Measurements from ENCODE around the gene CCDC68.

CCDC68 gene

DNA sequence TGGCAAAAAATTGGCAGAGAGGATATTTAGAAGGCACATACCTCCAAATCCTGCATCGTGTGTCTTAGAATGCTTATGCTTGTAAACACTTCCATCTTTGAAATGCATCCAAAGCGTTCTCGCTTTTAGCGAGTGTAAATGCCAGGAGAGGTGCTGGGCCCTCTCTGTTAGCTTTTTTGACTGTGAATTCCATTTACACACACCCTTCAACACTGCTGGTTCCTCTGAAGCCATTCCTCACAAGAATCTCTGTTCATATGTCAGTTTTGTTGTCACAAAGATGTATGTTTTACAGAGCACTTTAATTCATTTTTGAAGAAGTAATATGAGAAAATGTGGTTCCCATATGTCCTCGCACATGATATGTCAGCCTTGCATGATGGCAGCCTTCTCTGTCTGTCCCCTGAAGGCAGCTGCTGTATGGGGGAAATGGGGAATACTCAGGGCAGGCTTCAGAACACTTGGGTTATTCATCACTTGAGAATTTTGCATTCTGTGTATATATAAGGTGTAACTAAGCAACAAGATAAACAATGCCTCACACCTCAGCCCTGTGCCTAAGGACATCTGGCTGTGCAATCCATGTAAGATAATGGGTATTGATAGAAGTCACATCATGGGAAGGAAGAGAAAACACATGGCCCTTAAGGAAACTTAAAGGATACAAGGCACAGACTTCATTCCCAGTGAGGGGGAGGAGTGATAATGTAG lies 78.7 kb downstream of the CCDC68 start:
- Histone ChIP-seq H3K36me3 (ENCODE audit: control insufficient read depth, insufficient read depth, low read length) (no peaks in the 10 kb centered on the region), H3K27me3 (replicated peaks; ENCODE audit: control insufficient read depth, insufficient read depth, low read length) (no peaks in the 10 kb centered on the region), H3K4me3 (replicated peaks; ENCODE audit: low read depth, low read length) (no peak overlapping the region)
- DNase-seq (ENCODE audit: extremely low read depth, insufficient read length): no peak
- TF ChIP-seq, protein P1, sequence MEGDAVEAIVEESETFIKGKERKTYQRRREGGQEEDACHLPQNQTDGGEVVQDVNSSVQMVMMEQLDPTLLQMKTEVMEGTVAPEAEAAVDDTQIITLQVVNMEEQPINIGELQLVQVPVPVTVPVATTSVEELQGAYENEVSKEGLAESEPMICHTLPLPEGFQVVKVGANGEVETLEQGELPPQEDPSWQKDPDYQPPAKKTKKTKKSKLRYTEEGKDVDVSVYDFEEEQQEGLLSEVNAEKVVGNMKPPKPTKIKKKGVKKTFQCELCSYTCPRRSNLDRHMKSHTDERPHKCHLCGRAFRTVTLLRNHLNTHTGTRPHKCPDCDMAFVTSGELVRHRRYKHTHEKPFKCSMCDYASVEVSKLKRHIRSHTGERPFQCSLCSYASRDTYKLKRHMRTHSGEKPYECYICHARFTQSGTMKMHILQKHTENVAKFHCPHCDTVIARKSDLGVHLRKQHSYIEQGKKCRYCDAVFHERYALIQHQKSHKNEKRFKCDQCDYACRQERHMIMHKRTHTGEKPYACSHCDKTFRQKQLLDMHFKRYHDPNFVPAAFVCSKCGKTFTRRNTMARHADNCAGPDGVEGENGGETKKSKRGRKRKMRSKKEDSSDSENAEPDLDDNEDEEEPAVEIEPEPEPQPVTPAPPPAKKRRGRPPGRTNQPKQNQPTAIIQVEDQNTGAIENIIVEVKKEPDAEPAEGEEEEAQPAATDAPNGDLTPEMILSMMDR (IDR thresholded peaks at IDR 0.05; ENCODE audit: insufficient read depth, low read length, poor library complexity, severe bottlenecking): no peak

- Histone ChIP-seq H3K36me3 (ENCODE audit: control insufficient read depth, insufficient read depth, low read length) (no peaks in the 10 kb centered on the region), H3K27me3 (replicated peaks; ENCODE audit: control insufficient read depth, insufficient read depth, low read length) (no peaks in the 10 kb centered on the region), H3K4me3 (replicated peaks; ENCODE audit: low read depth, low read length) (no peak overlapping the region)
- no peak for DNase-seq (ENCODE audit: extremely low read depth, insufficient read length)
- TF ChIP-seq, protein P1 (IDR thresholded peaks at IDR 0.05; ENCODE audit: insufficient read depth, low read length, poor library complexity, severe bottlenecking): no peak
These were observed 79.6 kb downstream of the CCDC68 start for GRCh38 chr18:54879691-54880090.

DNA sequence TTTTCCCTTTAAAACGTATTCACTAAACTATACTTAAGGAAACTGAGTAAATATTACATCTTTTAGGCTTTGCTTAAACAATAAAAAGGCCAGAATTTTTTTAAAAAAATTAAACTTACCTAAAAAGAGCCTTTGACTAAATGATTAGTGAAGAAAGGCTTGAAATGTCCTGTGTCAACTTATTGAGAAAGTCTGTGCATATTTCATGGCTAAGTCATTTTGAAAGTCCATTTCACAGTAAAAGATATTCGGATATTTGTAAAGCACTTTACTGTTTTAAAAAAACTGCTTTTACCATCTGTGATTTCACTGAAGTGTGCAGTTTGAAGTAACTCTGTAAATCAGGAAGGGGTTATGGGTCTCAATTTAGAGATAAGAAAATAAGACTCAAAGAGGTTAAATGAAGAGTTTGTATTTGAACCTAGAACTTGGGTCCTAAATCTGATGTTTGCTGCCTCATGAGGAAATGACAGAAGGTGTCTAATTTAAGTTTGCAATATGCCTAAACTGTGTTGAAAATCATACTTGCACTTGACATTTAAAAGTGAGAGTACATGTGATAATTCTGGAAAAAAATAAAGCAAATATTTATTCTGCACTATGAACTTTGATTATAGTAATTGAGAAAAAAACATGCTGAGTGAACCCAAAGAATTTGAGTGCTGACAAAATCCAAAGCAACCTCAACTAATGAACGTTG lies 80.5 kb downstream of the CCDC68 start:
- H3K27me3 ChIP-seq (replicated peaks; ENCODE audit: control insufficient read depth, insufficient read depth, low read length): no peaks in the 10 kb centered on the region
- no peak for DNase-seq (ENCODE audit: extremely low read depth, insufficient read length)
- TF ChIP-seq, protein P1 (IDR thresholded peaks at IDR 0.05; ENCODE audit: insufficient read depth, low read length, poor library complexity, severe bottlenecking): no peak
- H3K4me3 ChIP-seq (replicated peaks; ENCODE audit: low read depth, low read length): no peak overlapping the region
- H3K36me3 ChIP-seq (ENCODE audit: control insufficient read depth, insufficient read depth, low read length): no peaks in the 10 kb centered on the region

GRCh38 chr18:54878159-54878622 lies 81.1 kb downstream of the CCDC68 start:
- TF ChIP-seq, protein P1 (IDR thresholded peaks at IDR 0.05; ENCODE audit: insufficient read depth, low read length, poor library complexity, severe bottlenecking): no peak
- no peaks in the 10 kb centered on the region for H3K27me3 ChIP-seq (replicated peaks; ENCODE audit: control insufficient read depth, insufficient read depth, low read length)
- H3K36me3 ChIP-seq (ENCODE audit: control insufficient read depth, insufficient read depth, low read length): no peaks in the 10 kb centered on the region
- no peak for DNase-seq (ENCODE audit: extremely low read depth, insufficient read length)
- H3K4me3 ChIP-seq (replicated peaks; ENCODE audit: low read depth, low read length): no peak overlapping the region

DNA sequence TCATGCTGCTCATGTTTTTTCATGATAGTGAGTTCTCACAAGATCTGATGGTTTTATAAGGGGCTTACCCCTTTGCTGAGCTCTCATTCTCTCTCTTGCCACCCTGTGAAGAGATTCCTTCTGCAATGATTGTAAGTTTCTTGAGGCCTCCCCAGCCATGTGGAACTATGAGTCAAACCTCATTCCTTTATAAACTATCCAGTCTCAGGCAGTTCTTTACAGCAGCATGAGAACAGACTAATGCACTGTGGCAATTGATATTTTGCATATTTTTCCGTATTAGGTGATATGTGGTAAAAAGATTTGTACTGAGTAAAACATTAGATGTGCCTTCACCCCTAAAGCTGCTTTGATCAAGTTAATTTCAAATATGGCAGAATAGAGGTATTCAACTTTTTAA lies 82.2 kb downstream of the CCDC68 start:
- H3K27me3 ChIP-seq (replicated peaks; ENCODE audit: control insufficient read depth, insufficient read depth, low read length): no peaks in the 10 kb centered on the region
- no peaks in the 10 kb centered on the region for H3K36me3 ChIP-seq (ENCODE audit: control insufficient read depth, insufficient read depth, low read length)
- H3K4me3 ChIP-seq (replicated peaks; ENCODE audit: low read depth, low read length): no peak overlapping the region
- TF ChIP-seq, protein P1 (IDR thresholded peaks at IDR 0.05; ENCODE audit: insufficient read depth, low read length, poor library complexity, severe bottlenecking): no peak
- no peak for DNase-seq (ENCODE audit: extremely low read depth, insufficient read length)
